IMR-90 (cell line): ENCODE data around the gene RARRES1.

Source experiments
- CEBPB ChIP-seq: IDR thresholded peaks from 2 replicates; pipeline ENCODE4 v1.6.1; 2012; ENCODE audit warnings: low read depth, low read length, improper control_type of control experiment
- CTCF ChIP-seq: conservative IDR thresholded peaks from 2 replicates; pipeline ENCODE4 v1.5.1; 2012; ENCODE audit warnings: mild to moderate bottlenecking, low read depth, low read length, improper control_type of control experiment
- ELK1 ChIP-seq: fragments of 150-350 bp; IDR thresholded peaks from 2 replicates; pipeline ENCODE4 v1.6.1; 2016; ENCODE audit warnings: low read depth, mild to moderate bottlenecking, low read length, moderate library complexity, borderline replicate concordance
- MAZ ChIP-seq: IDR thresholded peaks from 2 replicates; pipeline ENCODE4 v1.6.1; 2012; ENCODE audit warnings: low read depth, mild to moderate bottlenecking, low read length, improper control_type of control experiment, moderate library complexity, borderline replicate concordance
- MXI1 ChIP-seq: IDR thresholded peaks from 2 replicates; pipeline ENCODE4 v1.6.1; 2012; ENCODE audit warnings: low read depth, mild to moderate bottlenecking, low read length, moderate library complexity, borderline replicate concordance
- POLR2A ChIP-seq: IDR thresholded peaks from 2 replicates; pipeline ENCODE4 v1.6.1; 2012; ENCODE audit warnings: mild to moderate bottlenecking, low read depth, low read length
- SMC3 ChIP-seq: fragments of 150-350 bp; IDR thresholded peaks from 2 replicates; pipeline ENCODE4 v1.6.1; 2016; ENCODE audit warnings: low read depth, mild to moderate bottlenecking, antibody characterized with exemption, low read length, moderate library complexity
- USF2 ChIP-seq: fragments of 150-350 bp; IDR thresholded peaks from 2 replicates; pipeline ENCODE4 v1.6.1; 2017; ENCODE audit warnings: mild to moderate bottlenecking, antibody characterized with exemption, low read length, low read depth

- TF ChIP-seq CTCF: no peak
- TF ChIP-seq MXI1: no peak
- TF ChIP-seq SMC3: no peak
- TF ChIP-seq POLR2A: no peak
- no peak for TF ChIP-seq MAZ
- no peak for TF ChIP-seq CEBPB
- no peak for TF ChIP-seq ELK1
- no peak for TF ChIP-seq USF2
These were observed 11.7 kb upstream of the RARRES1 start for GRCh38 chr3:158743664-158744566.
